GM18526 (cell line): ENCODE results near the gene NDRG4.

Source experiments
- POLR2A ChIP-seq: IDR thresholded peaks from 3 replicates; pipeline ENCODE4 v1.6.1; 2011; ENCODE audit not compliant: insufficient read length; ENCODE audit errors: extremely low read depth

Gene NDRG4

DNA sequence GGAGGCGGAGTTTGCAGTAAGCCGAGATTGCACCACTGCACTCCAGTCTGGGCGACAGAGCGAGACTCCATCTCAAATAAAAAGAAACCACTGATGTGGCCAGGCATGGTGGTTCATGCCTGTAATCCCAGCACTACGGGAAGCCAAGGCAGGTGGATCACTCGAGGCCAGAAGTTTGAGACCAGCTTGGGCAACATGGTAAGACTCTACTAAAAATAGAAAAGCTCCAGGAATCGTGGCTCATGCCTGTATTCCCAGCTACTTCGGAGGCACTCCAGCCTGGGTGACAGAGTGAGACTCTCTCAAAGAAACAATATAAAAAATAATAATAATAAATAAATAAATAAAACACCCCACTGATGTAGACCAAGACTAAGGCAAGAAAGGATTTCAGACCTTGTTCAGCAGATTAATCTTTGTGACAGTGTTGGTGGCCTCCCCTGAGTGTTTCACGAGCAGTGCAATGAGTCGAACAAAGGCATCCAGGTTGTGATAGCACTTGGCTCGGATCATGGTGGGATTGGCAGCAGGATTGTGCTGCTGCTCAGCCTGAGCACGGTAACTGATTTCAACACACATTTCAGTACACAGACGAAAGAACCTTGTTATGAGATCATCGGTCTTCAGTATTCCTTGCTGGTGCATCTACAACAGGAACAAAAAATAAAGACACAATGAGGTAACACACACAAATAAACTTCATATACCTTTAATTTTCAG, 34.0 kb downstream of the NDRG4 start:
- TF ChIP-seq POLR2A = no peak

GRCh38 chr16:58535100-58535499, 35.2 kb downstream of the NDRG4 start:
- TF ChIP-seq POLR2A = no peak

DNA sequence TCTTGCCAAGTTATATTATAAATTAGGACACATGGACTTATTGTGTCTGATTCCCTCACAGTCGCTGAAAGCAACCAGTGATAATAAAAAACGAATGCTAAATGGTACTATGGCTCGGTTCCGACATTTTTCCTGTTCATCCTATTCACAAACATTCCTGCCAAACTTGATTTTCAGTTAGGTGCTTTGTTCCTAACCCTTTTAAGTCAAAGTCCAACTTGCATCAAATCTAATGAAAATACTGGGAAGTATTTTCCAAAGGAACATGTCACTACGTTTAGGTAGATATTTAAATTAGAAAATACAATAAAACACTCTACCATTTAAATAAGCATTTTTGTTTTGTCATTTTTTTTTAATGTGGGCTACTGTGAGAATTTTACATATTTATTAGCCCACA, 36.3 kb downstream of the NDRG4 start:
- no peak for TF ChIP-seq POLR2A

DNA sequence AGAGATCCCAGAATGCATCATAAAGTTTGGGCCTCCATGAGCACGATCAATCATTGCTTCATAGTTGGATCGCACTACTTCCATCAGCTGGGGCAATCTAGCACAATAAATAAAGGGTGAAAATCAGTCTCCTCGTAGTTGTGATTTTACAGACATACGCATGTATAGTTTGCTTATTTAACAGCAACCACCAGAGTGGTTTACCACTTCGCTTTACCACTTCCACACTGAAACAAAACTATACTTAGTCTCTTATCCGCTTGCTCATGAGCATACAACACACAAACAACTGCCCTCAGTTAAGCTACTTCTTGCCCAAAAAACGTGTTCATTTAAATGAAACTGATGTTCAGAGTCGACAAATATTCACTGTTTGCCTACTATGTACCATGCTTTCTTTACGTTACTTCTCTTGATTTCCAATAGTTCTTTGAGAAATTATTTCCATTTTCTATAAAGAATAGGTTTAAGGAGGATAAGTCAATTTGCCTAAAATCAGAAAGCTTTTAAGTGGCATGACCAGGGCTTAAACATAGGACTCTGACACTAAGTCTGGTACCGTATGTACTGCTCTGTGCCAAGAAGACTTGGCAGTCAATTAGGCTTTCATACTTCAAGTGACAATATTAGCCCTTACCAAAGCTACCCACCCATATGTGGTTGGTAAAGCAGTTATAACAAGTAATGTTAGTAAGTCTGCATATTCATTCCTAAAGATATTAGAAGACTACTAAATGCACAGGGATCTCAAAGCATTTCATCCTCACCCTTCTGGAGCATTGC, 37.4 kb downstream of the NDRG4 start:
- no peak for TF ChIP-seq POLR2A

GRCh38 chr16:58541711-58542110, 41.8 kb downstream of the NDRG4 start:
- TF ChIP-seq POLR2A = no peak

DNA sequence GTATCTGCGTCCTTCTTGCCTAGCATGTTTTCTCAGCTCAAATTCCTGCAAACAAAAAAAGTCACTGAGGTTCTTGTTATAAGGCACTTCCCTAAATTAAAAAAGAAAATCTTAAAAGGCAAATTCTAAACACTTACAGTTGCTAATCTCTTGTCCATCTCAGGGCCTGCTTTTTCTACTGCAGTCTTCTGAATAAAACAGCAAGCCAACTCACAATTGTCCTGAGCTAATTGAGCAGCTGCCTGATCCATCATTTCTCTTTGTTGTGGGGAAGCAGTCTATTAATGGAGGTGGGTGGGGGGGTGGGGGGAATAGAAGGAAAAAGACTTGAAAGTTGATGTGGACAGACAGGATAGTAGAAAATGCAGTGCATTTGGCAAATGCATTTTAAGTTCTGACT, 42.3 kb downstream of the NDRG4 start:
- no peak for TF ChIP-seq POLR2A

DNA sequence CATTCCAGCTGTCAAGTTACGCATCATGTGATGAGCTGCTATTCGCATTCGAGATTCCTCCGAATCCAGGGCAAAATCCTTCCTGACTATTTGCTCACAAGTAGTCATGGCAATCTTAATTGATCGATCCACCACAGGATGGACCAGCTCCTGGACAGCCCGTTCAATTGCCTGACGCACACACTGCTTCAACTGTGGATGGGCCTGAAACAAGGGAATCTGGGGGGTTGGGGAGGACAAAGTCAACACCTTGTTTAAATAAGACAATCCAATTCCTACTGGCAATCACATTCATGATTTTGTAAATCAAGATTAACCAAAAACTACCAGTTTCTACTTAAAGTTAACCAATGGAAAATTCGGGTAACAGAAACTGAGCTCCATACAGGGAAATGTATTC, 43.7 kb downstream of the NDRG4 start:
- TF ChIP-seq POLR2A = no peak

- TF ChIP-seq POLR2A = no peak
Observed at GRCh38 chr16:58548378-58548777, 48.4 kb downstream of the NDRG4 start.

DNA sequence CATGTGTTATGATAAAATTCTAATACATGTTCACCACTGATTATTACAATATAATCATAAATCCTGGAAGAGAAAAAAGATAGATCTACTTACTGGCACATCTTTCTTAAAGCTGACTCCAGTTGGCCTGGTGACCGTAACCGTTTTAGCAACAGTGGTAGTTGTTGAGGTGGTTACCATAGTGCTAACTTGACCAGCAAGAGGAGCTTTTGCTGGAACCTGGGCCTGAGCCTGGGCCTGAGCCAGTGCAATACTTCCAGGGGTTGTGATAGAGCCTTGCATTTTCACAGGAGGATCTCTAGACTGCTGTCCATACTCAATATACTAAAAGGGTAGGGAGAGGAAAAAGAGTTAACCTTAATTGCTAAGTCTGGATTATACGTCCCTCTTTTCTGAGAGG, 51.6 kb downstream of the NDRG4 start:
- TF ChIP-seq POLR2A = no peak

DNA sequence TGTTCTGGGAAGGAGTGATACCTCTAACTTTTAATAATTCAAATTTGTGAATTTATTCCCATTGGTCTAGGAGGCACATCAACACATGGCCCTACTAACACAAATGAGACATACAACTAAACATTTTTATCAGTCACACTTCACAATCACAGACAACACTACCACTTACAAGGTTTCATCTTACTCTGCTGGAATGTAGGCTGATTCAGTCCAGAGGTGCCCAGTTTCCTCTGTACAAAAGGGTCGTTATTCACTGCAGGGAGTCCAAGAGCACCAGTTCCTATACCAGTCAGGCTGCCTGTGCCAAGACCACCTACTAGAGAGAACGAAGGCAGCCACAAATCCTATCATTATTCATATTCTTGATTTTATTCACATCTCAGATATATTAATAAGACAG, 56.7 kb downstream of the NDRG4 start:
- TF ChIP-seq POLR2A = no peak
